ENCODE results near the gene CAMK2N1. TPM values are rescaled to one million over a fixed set of nuclear protein-coding genes. Genes with fewer than 3 reads are reported as not detected.

Gene CAMK2N1
- total and polyA plus RNA-seq, 2 of the 8 experiments (the other 6 are each of a cell fraction or from before 2014, with no cell fraction given): 2.3 to 5.6 TPM

- DNase-seq (ENCODE audit: low read depth in 1 of 2, low spot score in 2 of 2): no peak
- ChIA-PET CTCF (ENCODE audit: partially characterized antibody) (interaction anchor here (0.7 to 1.3 kb wide), 5 partner anchors 11 to 310 kb away, joined by 3 to 5 read pairs (median 4); no protein-coding TSS in a partner anchor), POLR2A (ENCODE audit: partially characterized antibody) (interaction anchor here (0.6 to 1.1 kb wide), 2 partner anchors 10 to 15 kb away, joined by 3 read pairs; no protein-coding TSS in a partner anchor)
- Histone ChIP-seq H3K9me3 (ENCODE audit: insufficient read depth in 2 of 2, low read depth in 1 of 2, low read length in 1 of 2) (no peaks in the 10 kb centered on the region), H3K18ac (ENCODE audit: extremely low read depth, low read length) (no peak overlapping the region), H3K79me2 (ENCODE audit: control insufficient read depth in 1 of 2, insufficient read depth in 2 of 2, low read length in 2 of 2) (no peaks in the 10 kb centered on the region), H2BK5ac (ENCODE audit: low read depth, low read length) (no peak overlapping the region), H2BK12ac (ENCODE audit: low read depth, low read length) (no peak overlapping the region), H3K9ac (replicated peaks in 1 of 4; ENCODE audit: extremely low read depth in 1 of 4, low read depth in 3 of 4, low read length in 3 of 4) (no peak overlapping the region), H4K8ac (ENCODE audit: extremely low read depth, insufficient read depth, low read length) (no peak overlapping the region), H2AFZ (ENCODE audit: low read length) (no peak overlapping the region), H3K4me2 (ENCODE audit: insufficient read depth in 1 of 2, low read depth in 2 of 2, low read length in 2 of 2) (no peak overlapping the region), H2BK15ac (ENCODE audit: low read length) (no peak overlapping the region), H3K4ac (replicated peaks; ENCODE audit: insufficient read length, low read depth, low read length) (no peak overlapping the region), H2BK120ac (replicated peaks; ENCODE audit: low read depth, low read length) (no peak overlapping the region), H4K20me1 (replicated peaks in 1 of 2; ENCODE audit: control insufficient read depth in 1 of 2, insufficient read depth in 2 of 2, low read length in 2 of 2) (no peaks in the 10 kb centered on the region), H3K27ac (ENCODE audit: low read depth, low read length) (no peak overlapping the region), H2AK5ac (ENCODE audit: low read depth, low read length) (no peak overlapping the region), H4K91ac (replicated peaks; ENCODE audit: insufficient read length, low read length) (no peak overlapping the region), H3K23ac (ENCODE audit: insufficient read length) (no peak overlapping the region), H3K36me3 (ENCODE audit: control insufficient read depth in 2 of 4, insufficient read depth in 4 of 4, low read length in 3 of 4) (no peaks in the 10 kb centered on the region), H3K27me3 (replicated peaks in 1 of 4; ENCODE audit: control insufficient read depth in 3 of 4, extremely low read depth in 1 of 4, insufficient read depth in 3 of 4, low read length in 3 of 4) (peaks cover 0 to 6% (median 0%) of the 10 kb centered on the region in 4 experiments; a peak in 4 of 7 replicates), H4K5ac (ENCODE audit: insufficient read length, low read depth, low read length) (no peak overlapping the region), H2BK20ac (ENCODE audit: low read length) (no peak overlapping the region), H3K23me2 (ENCODE audit: low read depth, low read length) (peaks cover 4% of the 10 kb centered on the region; the same call in 1 of the 2 replicates), H3K56ac (replicated peaks; ENCODE audit: insufficient read length, low read depth, low read length) (no peak overlapping the region), H3K4me1 (replicated peaks in 1 of 4; ENCODE audit: control insufficient read depth in 3 of 4, insufficient read depth in 4 of 4, low read length in 3 of 4) (peaks cover 0 to 3% (median 0%) of the 10 kb centered on the region in 4 experiments; a peak in 1 of 7 replicates), H3K14ac (ENCODE audit: insufficient read length) (no peak overlapping the region), H3K79me1 (ENCODE audit: low read depth, low read length) (no peaks in the 10 kb centered on the region), H3K4me3 (ENCODE audit: extremely low read depth in 1 of 4, insufficient read depth in 2 of 4, low read depth in 3 of 4, low read length in 4 of 4) (no peak overlapping the region)
- FAIRE-seq: no peak
- 80% methylated on average over 1 of the region's 1 CpG; no CpG with 5 or more reads in 1 of the 2 experiments for WGBS, 2 experiments (ENCODE audit: extremely low coverage in 1 of 2, insufficient coverage in 1 of 2, insufficient read length in 1 of 2, insufficient replicate concordance in 2 of 2, low coverage in 1 of 2, low lambda C conversion rate in 2 of 2, missing lambda C conversion rate in 1 of 2)
- TF ChIP-seq PHF8 (conservative IDR thresholded peaks at IDR 0.05; ENCODE audit: low read depth, low read length): no peak
- peak in 1 of 3 experiments; percentile 9; a peak in 1 of 4 replicates for TF ChIP-seq CTCF (IDR thresholded peaks at IDR 0.05; ENCODE audit: control extremely low read depth in 1 of 3, insufficient read depth in 1 of 3, low read depth in 1 of 3, low read length in 3 of 3)
- peak in 1 of 2 experiments; percentile 31; a peak in 1 of 4 replicates for TF ChIP-seq RAD21 (IDR thresholded peaks at IDR 0.05 in 1 of 2, conservative IDR thresholded peaks at IDR 0.05 in 1 of 2; ENCODE audit: low read depth in 2 of 2, low read length in 2 of 2)
These were observed 16.5 kb downstream of the CAMK2N1 start for GRCh38 chr1:20469406-20470076.

Data from H1 (cell line).